Astrocyte of the spinal cord (primary cell): ENCODE data around the gene BCAS1.

ENCODE experiments used
- DNase-seq: peaks from one replicate; pipeline ENCODE4 v3.0.0; 2011; ENCODE audit warnings: low read depth, low spot score
- H3K4me3 ChIP-seq: 2 replicates; pipeline ENCODE4 v1.5.1; 2011; ENCODE audit warnings: low read depth, mild to moderate bottlenecking, low read length, moderate library complexity
- in situ Hi-C: cut with HindIII; loops from 2 replicates; pipeline ENCODE4 v1.10.0; 2017; ENCODE audit warnings: low sequenced_read_pairs
- TF ChIP-seq, protein P1 (sequence below): IDR thresholded peaks from 2 replicates; pipeline ENCODE4 v1.5.1; 2012; ENCODE audit warnings: low read depth, mild to moderate bottlenecking, low read length, inconsistent platforms

BCAS1 gene

DNA sequence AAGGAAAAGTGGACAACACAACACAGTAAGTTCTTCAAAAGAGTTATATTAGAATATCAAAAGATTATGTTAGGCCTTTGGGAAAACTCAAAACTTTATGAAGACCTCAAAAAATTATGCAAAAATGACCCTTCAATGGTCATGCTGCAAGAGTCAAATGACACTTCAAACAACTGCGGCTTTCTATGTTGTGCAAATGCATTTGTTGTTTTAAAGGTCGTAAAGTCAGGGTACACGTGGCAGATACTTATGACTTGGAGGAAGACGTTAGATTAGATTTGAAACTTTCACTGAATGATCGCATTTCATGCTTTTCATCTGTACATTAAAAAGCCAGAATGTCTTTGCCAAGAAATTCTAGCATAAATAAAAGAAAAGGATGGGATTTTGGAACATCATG, 31.4 kb downstream of the BCAS1 start:
- H3K4me3 ChIP-seq: no peak overlapping the region
- no peak for DNase-seq
- in situ Hi-C loops: no loop called here
- TF ChIP-seq, protein P1, sequence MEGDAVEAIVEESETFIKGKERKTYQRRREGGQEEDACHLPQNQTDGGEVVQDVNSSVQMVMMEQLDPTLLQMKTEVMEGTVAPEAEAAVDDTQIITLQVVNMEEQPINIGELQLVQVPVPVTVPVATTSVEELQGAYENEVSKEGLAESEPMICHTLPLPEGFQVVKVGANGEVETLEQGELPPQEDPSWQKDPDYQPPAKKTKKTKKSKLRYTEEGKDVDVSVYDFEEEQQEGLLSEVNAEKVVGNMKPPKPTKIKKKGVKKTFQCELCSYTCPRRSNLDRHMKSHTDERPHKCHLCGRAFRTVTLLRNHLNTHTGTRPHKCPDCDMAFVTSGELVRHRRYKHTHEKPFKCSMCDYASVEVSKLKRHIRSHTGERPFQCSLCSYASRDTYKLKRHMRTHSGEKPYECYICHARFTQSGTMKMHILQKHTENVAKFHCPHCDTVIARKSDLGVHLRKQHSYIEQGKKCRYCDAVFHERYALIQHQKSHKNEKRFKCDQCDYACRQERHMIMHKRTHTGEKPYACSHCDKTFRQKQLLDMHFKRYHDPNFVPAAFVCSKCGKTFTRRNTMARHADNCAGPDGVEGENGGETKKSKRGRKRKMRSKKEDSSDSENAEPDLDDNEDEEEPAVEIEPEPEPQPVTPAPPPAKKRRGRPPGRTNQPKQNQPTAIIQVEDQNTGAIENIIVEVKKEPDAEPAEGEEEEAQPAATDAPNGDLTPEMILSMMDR: no peak

DNA sequence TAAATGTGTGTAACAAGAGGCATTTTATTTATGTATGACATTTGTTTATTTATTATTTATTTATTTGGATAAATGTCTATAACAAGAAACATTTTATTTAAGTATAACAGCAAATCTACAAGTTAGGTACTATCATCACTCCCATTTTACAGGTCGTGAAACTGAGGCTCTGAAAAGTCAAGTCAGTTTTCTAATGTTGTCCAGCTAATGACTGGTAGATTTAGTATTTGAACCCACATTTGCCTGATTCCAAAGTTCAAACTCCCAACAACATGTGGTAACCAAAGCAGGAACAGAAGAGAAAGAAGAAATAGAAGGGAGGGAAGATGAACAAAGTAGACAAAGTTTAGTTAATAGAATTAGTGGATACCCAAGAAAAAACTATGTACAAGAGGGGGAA, 32.9 kb downstream of the BCAS1 start:
- in situ Hi-C loops: no loop called here
- TF ChIP-seq, protein P1: no peak
- no peak for DNase-seq
- H3K4me3 ChIP-seq: no peak overlapping the region

DNA sequence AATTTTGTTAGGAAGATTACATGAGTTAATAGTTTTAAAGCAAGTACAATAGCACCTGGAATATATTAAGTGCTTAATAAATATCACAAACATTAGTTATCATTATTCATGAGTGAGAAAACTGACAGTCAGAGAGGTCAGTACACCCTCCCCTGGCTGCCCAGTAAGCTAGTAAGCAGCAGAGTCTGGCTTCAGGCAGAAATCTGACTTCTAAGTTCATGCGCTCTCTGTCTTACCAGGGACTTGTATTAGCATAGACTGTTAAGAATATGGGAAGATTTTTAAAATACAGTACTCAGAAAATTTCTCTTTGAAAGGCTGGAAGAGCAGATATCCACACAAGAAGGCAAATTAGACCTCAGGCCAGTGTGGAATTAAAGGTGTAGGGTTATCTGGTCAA, 40.8 kb downstream of the BCAS1 start:
- TF ChIP-seq, protein P1: no peak
- in situ Hi-C loops: no loop called here
- no peak overlapping the region for H3K4me3 ChIP-seq
- no peak for DNase-seq

DNA sequence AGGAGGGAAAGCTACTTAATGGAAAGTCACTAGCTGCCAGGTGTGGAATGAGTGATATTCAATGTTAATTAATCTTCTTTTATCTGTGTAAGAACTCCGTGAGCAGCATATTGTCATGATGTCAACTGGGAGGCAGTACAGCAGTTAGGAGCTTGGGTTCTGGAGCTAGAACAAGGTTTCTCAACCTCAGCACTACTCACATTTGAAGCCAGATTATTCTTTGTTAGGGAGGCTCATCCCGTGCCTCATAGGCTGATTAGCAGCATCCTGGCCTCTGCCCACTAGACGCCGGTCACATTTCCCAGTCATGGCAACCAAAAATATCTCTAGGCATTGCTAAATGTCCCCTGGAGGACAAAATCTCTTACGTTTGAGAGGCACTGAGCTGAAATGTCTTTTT, 41.2 kb downstream of the BCAS1 start:
- in situ Hi-C loops: no loop called here
- no peak for DNase-seq
- TF ChIP-seq, protein P1: no peak
- H3K4me3 ChIP-seq: no peak overlapping the region

DNA sequence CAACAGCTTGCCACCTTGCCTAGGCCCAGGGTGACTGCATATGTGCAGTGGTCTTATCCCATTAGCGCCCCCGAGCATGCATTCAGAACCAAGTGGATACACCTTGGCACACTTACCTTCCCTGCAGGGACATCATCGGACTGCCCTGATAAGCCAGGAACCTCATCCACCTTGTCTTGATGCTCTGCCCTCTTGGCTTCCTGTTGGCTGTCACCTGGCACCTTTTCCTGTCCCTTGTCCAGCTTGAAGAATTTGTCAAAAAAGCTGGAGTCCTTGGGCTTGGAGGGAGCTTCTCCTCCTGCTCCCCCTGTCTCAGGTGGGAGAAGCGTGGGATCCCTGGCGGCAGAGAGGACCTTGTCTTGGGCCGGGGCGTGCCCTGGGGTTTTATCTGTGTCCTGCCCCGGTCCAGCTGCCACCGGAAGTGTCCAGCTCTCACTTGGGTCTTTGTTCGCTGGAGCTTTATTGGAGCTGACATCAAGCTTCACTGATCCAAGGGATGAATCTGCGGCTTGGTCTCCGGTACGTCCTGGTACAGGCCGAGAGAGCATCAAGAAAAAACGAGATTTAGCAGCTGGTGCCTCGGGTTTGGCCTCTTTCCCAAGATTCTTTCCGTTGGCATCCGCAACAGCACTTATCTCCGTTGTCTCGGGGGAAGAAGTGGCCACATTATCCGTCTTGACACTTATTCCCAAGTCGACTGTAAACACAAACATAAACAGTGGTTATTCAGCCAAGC, 42.0 kb downstream of the BCAS1 start:
- no peak overlapping the region for H3K4me3 ChIP-seq
- TF ChIP-seq, protein P1: no peak
- no peak for DNase-seq
- in situ Hi-C loops: no loop called here

DNA sequence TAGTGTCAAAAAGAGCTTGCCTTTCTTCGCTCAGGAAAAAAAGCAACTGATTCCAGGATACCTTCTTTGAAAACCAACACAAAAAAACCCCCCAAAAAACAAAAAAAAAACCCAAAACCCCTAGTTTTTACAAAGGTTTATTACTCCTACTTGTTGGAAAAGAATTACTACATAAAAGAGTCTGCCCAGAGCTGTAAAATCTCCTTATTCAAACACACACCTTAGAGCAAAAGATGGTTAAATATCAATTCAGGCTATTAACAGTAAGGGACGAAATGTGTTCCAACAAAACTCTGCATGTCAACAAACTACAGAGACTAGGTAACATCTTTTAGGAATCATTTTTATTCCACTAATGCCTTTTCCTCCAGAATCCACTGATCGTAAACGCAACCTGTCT, 42.7 kb downstream of the BCAS1 start:
- TF ChIP-seq, protein P1: no peak
- in situ Hi-C loops: no loop called here
- no peak for DNase-seq
- no peak overlapping the region for H3K4me3 ChIP-seq
